Dendritic cell treated with granulocyte-macrophage colony-stimulating factor and Interleukin-4, amounts not matched to agents 40 ng/mL and 50 ng/mL, for 4 days (primary cell): ENCODE results near the gene ASTN2.

ENCODE experiments used
- H3K27ac Mint-ChIP-seq: one replicate; pipeline ENCODE4 v1.8.0; 2022; ENCODE audit warnings: mild to moderate bottlenecking, mixed read lengths
- H3K27me3 Mint-ChIP-seq: one replicate; pipeline ENCODE4 v1.8.0; 2022; ENCODE audit warnings: mild to moderate bottlenecking, mixed read lengths
- H3K36me3 Mint-ChIP-seq: one replicate; pipeline ENCODE4 v1.8.0; 2022; ENCODE audit warnings: low read depth, mixed read lengths
- H3K4me1 Mint-ChIP-seq: one replicate; pipeline ENCODE4 v1.8.0; 2022; ENCODE audit warnings: low read depth, mixed read lengths
- H3K4me3 Mint-ChIP-seq: one replicate; pipeline ENCODE4 v1.8.0; 2022; ENCODE audit warnings: mild to moderate bottlenecking, moderate library complexity, mixed read lengths
- H3K9me3 Mint-ChIP-seq: one replicate; pipeline ENCODE4 v1.8.0; 2022; ENCODE audit warnings: mixed read lengths
- intact Hi-C: fragments of 100-400 bp; cut with micrococcal nuclease; formaldehyde crosslinking; loops from one replicate; pipeline ENCODE4 v1.15.0; 2022

Gene ASTN2

DNA sequence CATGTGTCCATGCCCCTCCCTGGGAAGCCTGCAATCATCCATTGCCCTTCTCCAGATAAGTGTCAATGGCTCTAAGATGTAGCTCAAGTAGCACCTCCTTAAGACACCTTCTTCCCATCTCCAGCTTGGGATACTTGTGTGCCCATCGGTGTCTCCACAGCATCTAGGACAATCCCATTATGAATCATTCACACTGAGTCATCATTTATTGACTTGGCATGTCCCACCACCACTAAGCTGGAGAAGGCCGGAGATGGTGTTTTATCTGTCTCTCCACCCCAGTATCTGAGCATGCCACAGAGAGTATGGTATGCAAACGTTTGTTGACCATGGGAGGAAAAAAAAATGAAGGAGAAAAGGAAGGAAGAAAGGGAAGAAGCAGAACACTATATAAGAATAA, 385.5 kb downstream of the ASTN2 start:
- intact Hi-C loops: no loop called here
- no peak overlapping the region for H3K27ac Mint-ChIP-seq
- no peak overlapping the region for H3K4me3 Mint-ChIP-seq

DNA sequence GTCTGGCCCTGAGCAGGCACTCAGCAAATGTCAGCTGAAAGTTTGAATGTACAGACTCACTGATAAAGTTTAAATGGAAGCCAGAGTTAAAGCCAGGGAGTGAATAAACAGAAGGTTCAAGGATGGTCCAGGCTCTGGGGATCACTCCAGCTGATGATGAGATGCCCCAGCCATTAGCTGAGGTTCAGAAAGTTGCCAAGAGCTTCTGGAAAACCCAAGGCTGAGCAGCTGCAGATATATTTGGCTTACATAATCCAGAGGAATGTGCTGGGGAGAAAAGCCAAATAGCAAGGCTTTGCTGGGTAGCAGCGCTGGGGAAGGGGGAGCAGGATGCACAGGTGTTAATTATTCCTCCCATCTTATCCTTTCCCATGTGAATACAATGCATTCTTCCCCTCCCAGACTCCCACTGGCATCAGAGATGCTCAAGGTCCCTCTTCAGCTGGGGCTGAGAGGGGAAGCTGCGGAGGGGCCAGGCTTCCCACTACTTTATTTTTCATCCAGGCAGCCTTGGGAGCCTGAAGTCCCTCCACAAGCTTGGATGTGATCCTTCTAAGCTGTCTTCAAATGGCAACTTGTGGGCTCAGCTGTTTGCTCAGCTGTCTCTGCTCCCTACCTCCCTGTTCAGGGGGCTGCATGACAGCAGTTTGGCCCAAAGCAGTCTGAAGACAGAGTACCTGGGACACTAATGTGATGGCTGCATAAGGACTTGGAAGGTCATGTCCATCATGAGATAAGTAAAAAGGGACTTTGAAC, 386.6 kb downstream of the ASTN2 start:
- Mint-ChIP-seq H3K4me1 (no peaks in the 10 kb centered on the region), H3K27me3 (no peaks in the 10 kb centered on the region), H3K9me3 (no peaks in the 10 kb centered on the region), H3K27ac (no peak overlapping the region), H3K36me3 (no peaks in the 10 kb centered on the region), H3K4me3 (no peak overlapping the region)
- intact Hi-C loops: no loop called here

More for the DNA sequence above, 385.5 kb downstream of the ASTN2 start:
- no peaks in the 10 kb centered on the region for H3K9me3 Mint-ChIP-seq
- H3K36me3 Mint-ChIP-seq: no peaks in the 10 kb centered on the region
- no peaks in the 10 kb centered on the region for H3K4me1 Mint-ChIP-seq
- H3K27me3 Mint-ChIP-seq: no peaks in the 10 kb centered on the region

DNA sequence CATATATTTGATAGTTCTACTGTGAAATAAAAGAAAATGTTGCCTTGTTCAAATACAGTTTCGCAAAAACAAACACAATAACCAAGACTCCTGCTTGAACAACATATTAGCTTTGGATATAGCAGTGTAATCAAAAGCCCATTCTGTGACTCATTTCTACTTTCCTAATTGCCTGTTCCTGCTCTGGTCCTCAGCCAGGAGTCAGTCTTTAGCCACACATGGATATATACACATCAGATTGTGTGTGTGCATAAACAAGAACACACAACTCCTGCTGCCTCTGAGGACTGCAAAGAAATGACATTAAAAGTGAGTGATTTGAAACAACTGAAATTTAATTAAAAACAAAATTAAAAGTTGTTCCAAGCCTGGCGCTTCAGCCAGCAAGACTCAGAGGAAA, 393.0 kb downstream of the ASTN2 start:
- Mint-ChIP-seq H3K4me3 (no peak overlapping the region), H3K9me3 (no peaks in the 10 kb centered on the region), H3K4me1 (no peaks in the 10 kb centered on the region), H3K36me3 (no peaks in the 10 kb centered on the region), H3K27ac (no peak overlapping the region), H3K27me3 (no peaks in the 10 kb centered on the region)
- intact Hi-C loops: no loop called here

DNA sequence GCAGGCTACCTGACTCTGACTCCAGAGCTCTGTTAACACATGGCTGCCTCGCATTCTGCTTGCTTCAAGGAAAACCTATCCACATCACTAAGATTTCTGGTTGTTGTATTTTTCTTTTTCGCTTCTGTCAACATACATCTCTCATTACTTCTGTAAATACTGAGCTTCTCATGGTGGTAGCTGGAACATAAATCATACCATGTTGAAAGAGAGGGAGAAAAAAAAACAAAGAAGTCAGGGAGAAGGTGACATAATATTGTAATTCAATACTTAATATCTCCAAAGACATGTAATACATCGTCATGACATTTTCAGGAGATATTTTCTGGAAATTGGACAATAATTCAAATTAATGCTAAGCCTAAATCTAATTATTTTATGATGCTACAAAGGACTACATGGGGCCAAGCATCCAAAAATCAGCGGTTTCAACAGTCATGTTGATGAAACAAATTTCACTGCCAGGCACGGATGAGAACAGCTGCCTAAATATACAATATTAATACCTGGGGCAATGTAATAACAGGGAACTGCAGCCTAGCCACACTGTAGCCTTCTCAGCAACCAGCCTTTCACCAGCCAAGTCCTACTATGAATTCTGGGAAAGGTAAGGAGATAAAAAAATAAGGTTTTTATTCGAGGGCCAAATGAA, 395.8 kb downstream of the ASTN2 start:
- no peak overlapping the region for H3K4me3 Mint-ChIP-seq

DNA sequence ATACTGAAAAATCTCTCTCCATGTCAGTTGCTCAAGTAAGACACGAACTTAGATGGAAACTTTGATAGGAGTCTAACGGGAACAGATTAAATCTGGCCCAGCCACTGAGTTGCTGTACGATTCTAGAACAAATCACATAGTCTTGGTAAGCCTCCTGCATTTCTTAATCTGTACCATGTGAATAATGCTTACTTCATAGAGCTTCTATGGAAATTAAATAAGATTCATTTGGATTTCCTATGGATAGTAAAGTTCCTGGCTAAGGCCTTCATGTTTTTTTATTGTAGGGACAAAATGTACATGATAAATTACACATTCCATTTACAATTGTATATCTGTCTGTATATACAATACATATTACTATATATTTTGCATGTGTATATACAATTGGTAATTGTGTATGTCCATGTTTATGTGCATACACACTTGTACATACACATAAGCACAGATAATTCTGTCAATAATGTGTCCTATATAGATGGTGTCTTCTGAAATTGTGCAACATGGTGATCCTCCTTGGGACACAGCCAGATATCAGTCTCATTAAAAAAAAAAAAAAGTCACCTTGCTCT, 397.4 kb downstream of the ASTN2 start:
- H3K4me3 Mint-ChIP-seq: no peak overlapping the region

More for the DNA sequence above, 395.8 kb downstream of the ASTN2 start:
- no peaks in the 10 kb centered on the region for H3K36me3 Mint-ChIP-seq
- H3K4me1 Mint-ChIP-seq: no peaks in the 10 kb centered on the region
- no peak overlapping the region for H3K27ac Mint-ChIP-seq
- intact Hi-C loops: no loop called here
- H3K9me3 Mint-ChIP-seq: no peaks in the 10 kb centered on the region
- peaks cover 3% of the 10 kb centered on the region for H3K27me3 Mint-ChIP-seq

DNA sequence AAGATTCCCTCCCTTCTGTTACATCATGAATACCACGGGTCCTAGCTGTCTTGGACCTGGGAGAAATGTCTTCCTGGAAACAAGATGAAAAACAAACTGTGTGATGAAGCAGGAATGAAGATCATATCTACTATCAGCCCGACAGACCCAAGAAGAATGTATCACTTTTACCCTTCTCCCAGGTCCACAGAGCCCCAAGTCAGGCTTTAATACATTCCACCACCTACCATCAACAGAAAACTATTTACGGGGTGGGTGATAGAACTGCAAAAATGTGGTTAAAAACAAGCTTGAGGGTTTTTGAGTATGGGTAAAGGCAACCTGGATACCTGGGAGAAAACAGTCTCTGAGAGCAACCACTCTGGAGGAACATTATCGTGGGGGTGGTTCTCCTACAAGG, 400.8 kb downstream of the ASTN2 start:
- Mint-ChIP-seq H3K4me3 (no peak overlapping the region), H3K36me3 (no peaks in the 10 kb centered on the region), H3K9me3 (no peaks in the 10 kb centered on the region), H3K27me3 (peaks cover 4% of the 10 kb centered on the region), H3K4me1 (no peaks in the 10 kb centered on the region), H3K27ac (no peak overlapping the region)
- intact Hi-C loops: no loop called here

More for the DNA sequence above, 397.4 kb downstream of the ASTN2 start:
- intact Hi-C loops: no loop called here
- H3K27ac Mint-ChIP-seq: no peak overlapping the region
- H3K36me3 Mint-ChIP-seq: no peaks in the 10 kb centered on the region
- H3K9me3 Mint-ChIP-seq: no peaks in the 10 kb centered on the region
- no peaks in the 10 kb centered on the region for H3K4me1 Mint-ChIP-seq
- H3K27me3 Mint-ChIP-seq: peaks cover 3% of the 10 kb centered on the region

DNA sequence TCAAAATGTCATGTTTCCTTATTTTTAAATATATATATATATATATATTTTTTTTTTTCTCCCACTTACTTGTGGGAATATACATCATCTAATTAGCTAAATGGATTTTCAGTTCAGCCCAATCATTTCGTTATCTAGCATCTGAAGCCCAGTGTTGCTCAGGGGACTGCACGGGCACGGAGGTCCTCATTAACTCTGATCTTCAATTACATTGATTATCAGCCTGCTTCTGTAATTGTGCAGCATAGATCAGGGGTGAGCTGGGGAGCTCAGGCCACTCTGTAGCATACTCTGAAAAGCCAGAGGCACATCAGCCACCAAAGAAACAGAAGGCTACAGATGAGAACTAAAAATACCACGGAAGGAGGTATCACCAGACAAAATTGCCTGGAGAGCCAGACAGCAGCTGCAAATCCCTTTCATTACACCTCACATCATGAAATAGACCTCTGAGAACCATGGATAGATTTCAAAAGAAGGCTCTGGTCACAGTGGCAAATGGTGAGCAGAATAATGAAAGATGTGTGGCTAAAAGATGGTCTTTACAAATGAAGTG, 401.3 kb downstream of the ASTN2 start:
- Mint-ChIP-seq H3K9me3 (no peaks in the 10 kb centered on the region), H3K4me3 (no peak overlapping the region), H3K36me3 (no peaks in the 10 kb centered on the region), H3K27me3 (peaks cover 4% of the 10 kb centered on the region), H3K27ac (no peak overlapping the region), H3K4me1 (no peaks in the 10 kb centered on the region)
- intact Hi-C loops: no loop called here

DNA sequence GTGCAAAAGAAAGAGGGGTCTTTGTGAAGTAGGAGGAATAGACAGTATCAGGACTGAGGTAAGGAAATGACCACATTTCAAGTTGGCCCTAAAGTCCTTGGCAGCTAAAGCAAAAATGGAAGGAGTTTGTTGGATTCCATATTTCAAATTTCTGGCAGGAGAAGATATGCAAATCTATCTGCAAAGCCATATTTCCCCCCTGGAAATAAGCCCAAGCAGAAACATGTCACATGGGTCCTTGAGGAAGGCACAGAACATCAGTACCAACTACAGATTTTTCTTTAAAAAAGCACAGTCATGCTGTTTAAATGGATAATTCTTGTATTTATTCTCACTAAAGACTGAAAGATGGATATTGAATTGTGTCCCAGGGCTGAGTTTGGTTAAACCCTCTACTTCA, 404.8 kb downstream of the ASTN2 start:
- intact Hi-C loops: no loop called here
- Mint-ChIP-seq H3K9me3 (no peaks in the 10 kb centered on the region), H3K27me3 (peaks cover 4% of the 10 kb centered on the region), H3K36me3 (no peaks in the 10 kb centered on the region), H3K27ac (no peak overlapping the region), H3K4me3 (no peak overlapping the region), H3K4me1 (no peaks in the 10 kb centered on the region)

DNA sequence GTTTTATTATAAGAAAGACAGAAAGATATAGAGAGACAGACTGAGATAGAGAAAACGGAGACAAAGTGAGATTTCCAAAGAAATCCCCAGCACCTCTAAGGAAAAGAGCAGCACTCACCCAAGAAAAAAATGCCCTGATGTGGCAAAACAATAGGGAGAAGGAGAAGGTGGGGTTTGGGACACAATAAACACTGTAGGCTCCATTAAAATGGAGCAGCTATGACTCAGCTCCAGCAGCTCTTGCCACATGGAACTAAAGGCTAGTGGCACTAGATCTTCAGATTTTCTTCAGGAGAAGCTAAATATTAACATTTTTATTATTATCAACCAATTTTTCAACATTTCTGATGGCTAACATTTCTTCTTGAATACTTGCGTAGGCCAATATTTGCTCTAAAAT, 406.0 kb downstream of the ASTN2 start:
- H3K4me1 Mint-ChIP-seq: no peaks in the 10 kb centered on the region
- H3K9me3 Mint-ChIP-seq: no peaks in the 10 kb centered on the region
- H3K27me3 Mint-ChIP-seq: peaks cover 1% of the 10 kb centered on the region
- H3K27ac Mint-ChIP-seq: no peak overlapping the region
- intact Hi-C loops: no loop called here
- H3K4me3 Mint-ChIP-seq: no peak overlapping the region
- no peaks in the 10 kb centered on the region for H3K36me3 Mint-ChIP-seq

DNA sequence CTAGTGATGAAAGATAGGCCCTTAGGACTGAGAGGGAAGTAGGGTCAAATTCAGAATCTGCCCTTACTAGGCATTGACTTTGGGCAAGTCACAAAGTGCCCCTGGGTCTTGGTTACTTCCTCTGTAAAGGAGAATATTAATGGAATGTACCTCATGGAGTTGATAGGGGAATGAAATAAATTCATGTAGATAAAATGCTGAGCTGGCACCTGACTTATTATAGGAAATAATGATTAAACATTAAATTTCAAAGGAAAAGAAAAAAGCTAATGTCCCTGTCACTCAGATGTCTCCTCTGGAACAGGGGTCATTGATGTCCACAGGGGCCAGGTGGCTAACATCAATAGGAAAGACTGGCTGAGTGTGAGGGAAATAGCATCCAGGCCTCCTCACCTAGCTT, 406.4 kb downstream of the ASTN2 start:
- intact Hi-C loops: no loop called here
- Mint-ChIP-seq H3K9me3 (no peaks in the 10 kb centered on the region), H3K4me1 (no peaks in the 10 kb centered on the region), H3K36me3 (no peaks in the 10 kb centered on the region), H3K4me3 (no peak overlapping the region), H3K27ac (no peak overlapping the region), H3K27me3 (peaks cover 1% of the 10 kb centered on the region)

DNA sequence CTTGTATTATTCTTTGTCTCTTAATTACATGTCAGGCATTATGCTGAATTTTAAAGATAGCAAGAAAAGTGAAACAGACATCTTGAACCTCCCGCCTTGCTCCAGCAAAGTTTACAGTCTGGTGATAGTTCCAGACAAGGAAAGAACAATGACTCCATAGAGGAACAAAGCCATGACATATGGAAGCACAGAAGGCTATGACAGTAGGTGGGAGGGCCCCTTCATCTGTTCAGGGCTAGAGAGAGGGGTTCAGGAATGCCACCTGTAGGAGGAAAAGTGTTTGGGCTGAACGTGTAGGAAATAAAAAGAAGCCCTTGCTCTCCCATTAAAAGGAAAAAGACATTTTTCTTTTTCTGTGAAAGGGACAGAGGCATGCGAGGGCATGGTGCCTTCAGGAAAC, 412.2 kb downstream of the ASTN2 start:
- intact Hi-C loops: no loop called here
- H3K27ac Mint-ChIP-seq: no peak overlapping the region
- H3K4me1 Mint-ChIP-seq: no peaks in the 10 kb centered on the region
- H3K4me3 Mint-ChIP-seq: no peak overlapping the region
- no peaks in the 10 kb centered on the region for H3K9me3 Mint-ChIP-seq
- no peaks in the 10 kb centered on the region for H3K36me3 Mint-ChIP-seq
- peaks cover 2% of the 10 kb centered on the region for H3K27me3 Mint-ChIP-seq

DNA sequence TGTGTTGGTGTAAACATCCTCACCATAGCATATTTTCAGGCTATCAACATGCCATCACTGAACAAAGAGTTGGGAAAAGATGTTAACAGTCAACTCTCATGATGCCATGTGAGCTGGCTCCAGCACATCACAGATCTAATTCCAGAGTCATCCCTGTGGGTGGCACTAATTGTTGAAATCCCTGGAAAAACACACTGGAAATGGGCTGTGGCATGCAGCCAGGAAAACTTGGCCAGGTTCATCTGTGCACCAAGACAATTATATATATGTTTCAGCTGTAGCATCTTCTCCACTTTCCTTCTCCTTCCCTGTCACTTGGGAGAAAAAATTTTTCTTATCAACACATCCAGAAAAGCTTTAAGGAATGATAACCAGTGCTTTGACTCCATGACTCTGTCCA, 414.0 kb downstream of the ASTN2 start:
- Mint-ChIP-seq H3K4me1 (no peaks in the 10 kb centered on the region), H3K27ac (no peak overlapping the region), H3K4me3 (no peak overlapping the region), H3K9me3 (no peaks in the 10 kb centered on the region), H3K36me3 (no peaks in the 10 kb centered on the region), H3K27me3 (peaks cover 2% of the 10 kb centered on the region)
- intact Hi-C loops: no loop called here

DNA sequence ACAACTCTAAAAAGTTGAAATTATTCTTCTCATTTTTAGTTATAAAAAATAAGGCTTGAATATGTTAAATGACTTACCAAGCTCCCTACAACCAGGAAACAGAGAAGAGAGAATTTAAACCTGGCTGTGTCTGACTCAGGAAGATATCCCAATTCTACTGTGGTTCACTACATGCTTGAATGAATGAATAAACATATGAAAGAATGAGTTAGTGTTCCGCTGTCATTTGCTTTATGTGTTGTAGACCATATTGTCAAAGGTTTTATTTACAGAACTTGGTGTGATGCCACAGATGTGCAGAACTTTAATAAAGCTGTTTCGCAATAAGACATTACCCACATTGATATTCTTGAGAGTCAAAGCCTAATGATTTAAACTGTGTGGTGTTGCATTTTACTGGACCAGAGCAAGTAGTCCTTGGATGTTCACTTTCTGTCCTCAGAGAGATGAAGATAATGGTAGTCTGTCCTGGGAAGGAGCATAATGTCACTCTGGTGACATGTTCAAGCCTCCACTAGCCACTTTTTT, 414.6 kb downstream of the ASTN2 start:
- H3K4me1 Mint-ChIP-seq: no peaks in the 10 kb centered on the region
- H3K27me3 Mint-ChIP-seq: peaks cover 2% of the 10 kb centered on the region
- intact Hi-C loops: no loop called here
- H3K36me3 Mint-ChIP-seq: no peaks in the 10 kb centered on the region
- no peaks in the 10 kb centered on the region for H3K9me3 Mint-ChIP-seq
- H3K4me3 Mint-ChIP-seq: no peak overlapping the region
- no peak overlapping the region for H3K27ac Mint-ChIP-seq

DNA sequence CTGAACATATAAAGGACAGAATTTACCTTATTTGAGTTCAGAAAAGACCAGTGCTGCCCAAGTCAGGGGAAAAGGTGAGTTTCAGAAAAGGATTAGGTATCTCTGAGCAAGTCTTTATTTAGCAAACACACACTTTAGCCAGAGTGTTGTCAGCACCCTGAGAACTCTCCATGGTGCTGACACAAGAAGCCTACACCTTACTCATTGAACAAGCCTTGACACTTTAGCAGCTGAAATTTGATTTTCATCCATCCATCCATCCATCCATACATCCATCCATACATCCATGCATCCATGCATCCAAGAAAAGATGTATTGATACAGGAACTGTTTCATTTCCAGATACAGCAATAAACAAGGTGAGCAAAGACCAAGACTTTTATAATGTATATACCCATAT, 416.6 kb downstream of the ASTN2 start:
- peaks cover 1% of the 10 kb centered on the region for H3K4me1 Mint-ChIP-seq
- H3K9me3 Mint-ChIP-seq: no peaks in the 10 kb centered on the region
- peaks cover 2% of the 10 kb centered on the region for H3K27me3 Mint-ChIP-seq
- no peak overlapping the region for H3K27ac Mint-ChIP-seq
- H3K36me3 Mint-ChIP-seq: no peaks in the 10 kb centered on the region
- intact Hi-C loops: no loop called here
- no peak overlapping the region for H3K4me3 Mint-ChIP-seq
